Measurements from ENCODE around the gene JAM2.
"Not testable (repeated sequence)": the region's sequence is repeated elsewhere in the genome, so short reads cannot be mapped to it uniquely, and the experiment has no call there.

Gene JAM2

GRCh38 chr21:25682382-25682781 is 43.3 kb downstream of the JAM2 start:
- TF ChIP-seq CTCF (IDR thresholded peaks at IDR 0.05; ENCODE audit: low read depth, low read length) (no peak), POLR2A (IDR thresholded peaks at IDR 0.05; ENCODE audit: extremely low read depth, insufficient read length) (no peak), MYC (IDR thresholded peaks at IDR 0.05; ENCODE audit: low read depth, low read length) (no peak), MAX (IDR thresholded peaks at IDR 0.05; ENCODE audit: low read depth, low read length) (no peak)
- no peak for DNase-seq (ENCODE audit: low read depth)
- H3K4me3 ChIP-seq (ENCODE audit: low read depth, low read length), result no peak overlapping the region

GRCh38 chr21:25687787-25688186 is 48.7 kb downstream of the JAM2 start:
- TF ChIP-seq MAX (IDR thresholded peaks at IDR 0.05; ENCODE audit: low read depth, low read length), result no peak
- TF ChIP-seq CTCF (IDR thresholded peaks at IDR 0.05; ENCODE audit: low read depth, low read length), result no peak
- TF ChIP-seq POLR2A (IDR thresholded peaks at IDR 0.05; ENCODE audit: extremely low read depth, insufficient read length), result no peak
- no peak for TF ChIP-seq MYC (IDR thresholded peaks at IDR 0.05; ENCODE audit: low read depth, low read length)
- DNase-seq (ENCODE audit: low read depth), result no peak
- H3K4me3 ChIP-seq (ENCODE audit: low read depth, low read length), result no peak overlapping the region

GRCh38 chr21:25688275-25689155 is 49.5 kb downstream of the JAM2 start:
- no peak for DNase-seq (ENCODE audit: low read depth)
- TF ChIP-seq POLR2A (IDR thresholded peaks at IDR 0.05; ENCODE audit: extremely low read depth, insufficient read length) (no peak), CTCF (IDR thresholded peaks at IDR 0.05; ENCODE audit: low read depth, low read length) (no peak), MYC (IDR thresholded peaks at IDR 0.05; ENCODE audit: low read depth, low read length) (no peak), MAX (IDR thresholded peaks at IDR 0.05; ENCODE audit: low read depth, low read length) (no peak)
- no peak overlapping the region for H3K4me3 ChIP-seq (ENCODE audit: low read depth, low read length)

GRCh38 chr21:25689226-25689625 is 50.2 kb downstream of the JAM2 start:
- DNase-seq (ENCODE audit: low read depth), result no peak
- TF ChIP-seq POLR2A (IDR thresholded peaks at IDR 0.05; ENCODE audit: extremely low read depth, insufficient read length) (no peak), MYC (IDR thresholded peaks at IDR 0.05; ENCODE audit: low read depth, low read length) (no peak), MAX (IDR thresholded peaks at IDR 0.05; ENCODE audit: low read depth, low read length) (no peak), CTCF (IDR thresholded peaks at IDR 0.05; ENCODE audit: low read depth, low read length) (no peak)
- H3K4me3 ChIP-seq (ENCODE audit: low read depth, low read length), result no peak overlapping the region

GRCh38 chr21:25691976-25692375 is 52.9 kb downstream of the JAM2 start:
- H3K4me3 ChIP-seq (ENCODE audit: low read depth, low read length), result no peak overlapping the region
- DNase-seq (ENCODE audit: low read depth), result no peak
- no peak for TF ChIP-seq MYC (IDR thresholded peaks at IDR 0.05; ENCODE audit: low read depth, low read length)
- no peak for TF ChIP-seq POLR2A (IDR thresholded peaks at IDR 0.05; ENCODE audit: extremely low read depth, insufficient read length)
- no peak for TF ChIP-seq CTCF (IDR thresholded peaks at IDR 0.05; ENCODE audit: low read depth, low read length)
- TF ChIP-seq MAX (IDR thresholded peaks at IDR 0.05; ENCODE audit: low read depth, low read length), result no peak

- DNase-seq (ENCODE audit: low read depth), result not testable (repeated sequence)
Observed at GRCh38 chr21:25695461-25695860, 56.4 kb downstream of the JAM2 start.

More at GRCh38 chr21:25695461-25695860, 56.4 kb downstream of the JAM2 start:
- not testable (repeated sequence) for H3K4me3 ChIP-seq (ENCODE audit: low read depth, low read length)

Measured in NB4 (cell line).